ENCODE results near the gene PPP1R2B. TPM values are rescaled to one million over a fixed set of nuclear protein-coding genes. Genes with fewer than 3 reads are reported as not detected.
A peak's percentile ranks its signal among the peaks of the same experiment; 100 is the strongest.
"Not testable (repeated sequence)": the region's sequence is repeated elsewhere in the genome, so short reads cannot be mapped to it uniquely, and the experiment has no call there.

The PPP1R2B gene
- not detected for polyA plus RNA-seq (2012; ENCODE audit: insufficient read depth, insufficient read length)

DNA sequence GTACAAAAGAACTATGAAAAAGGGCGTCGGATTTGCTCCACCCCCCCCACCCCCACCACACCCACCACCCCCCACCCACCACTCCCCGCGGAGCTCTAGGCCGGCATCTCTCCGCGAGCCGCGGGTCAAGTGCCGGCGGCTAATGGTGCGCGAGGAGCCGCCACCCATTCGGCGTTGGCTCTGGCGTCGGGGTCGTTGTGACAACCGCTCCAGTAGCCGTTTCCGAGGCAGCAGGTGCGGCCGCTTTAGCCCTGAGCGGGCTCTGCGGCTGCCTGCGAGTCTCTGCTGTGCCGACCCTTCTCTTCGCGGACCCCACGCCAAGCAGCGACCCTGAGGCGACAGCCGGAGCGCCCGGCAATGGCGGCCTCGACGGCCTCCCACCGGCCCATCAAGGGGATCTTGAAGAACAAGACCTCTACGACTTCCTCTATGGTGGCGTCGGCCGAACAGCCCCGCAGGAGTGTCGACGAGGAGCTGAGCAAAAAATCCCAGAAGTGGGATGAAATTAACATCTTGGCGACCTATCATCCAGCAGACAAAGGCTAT is at the start of gene PPP1R2B:
Gene PPP1R2B, plus strand, starts transcription at position 90 of the 546 bp plus-strand sequence. Its CDS starts 268 bp downstream, at position 358.
- no peak for DNase-seq (ENCODE audit: low read depth, low spot score)
- H3K4me3 ChIP-seq (ENCODE audit: low read length): no peak within 1 kb of the TSS

DNA sequence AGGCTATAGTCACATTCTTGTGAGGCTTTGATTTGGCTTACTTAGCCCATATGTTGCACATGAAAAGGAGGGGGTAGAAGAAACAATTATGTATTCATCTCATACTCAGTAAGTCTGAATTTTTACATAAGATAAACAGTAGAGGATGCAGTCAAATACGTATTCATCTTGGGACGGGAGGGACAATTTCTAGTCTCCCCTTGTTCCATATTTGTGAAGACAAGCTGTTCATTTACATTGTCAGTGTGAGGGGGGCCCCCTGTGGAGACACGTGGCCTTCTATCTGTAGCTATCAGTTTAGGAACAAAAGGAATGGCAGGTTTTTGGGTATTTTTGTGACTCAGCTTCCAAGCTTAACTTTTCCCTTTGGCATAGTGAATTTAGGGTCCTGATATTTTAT is 49.2 kb upstream of the PPP1R2B start:
- H3K4me3 ChIP-seq (ENCODE audit: low read length): no peak overlapping the region
- DNase-seq (ENCODE audit: low read depth, low spot score): no peak

DNA sequence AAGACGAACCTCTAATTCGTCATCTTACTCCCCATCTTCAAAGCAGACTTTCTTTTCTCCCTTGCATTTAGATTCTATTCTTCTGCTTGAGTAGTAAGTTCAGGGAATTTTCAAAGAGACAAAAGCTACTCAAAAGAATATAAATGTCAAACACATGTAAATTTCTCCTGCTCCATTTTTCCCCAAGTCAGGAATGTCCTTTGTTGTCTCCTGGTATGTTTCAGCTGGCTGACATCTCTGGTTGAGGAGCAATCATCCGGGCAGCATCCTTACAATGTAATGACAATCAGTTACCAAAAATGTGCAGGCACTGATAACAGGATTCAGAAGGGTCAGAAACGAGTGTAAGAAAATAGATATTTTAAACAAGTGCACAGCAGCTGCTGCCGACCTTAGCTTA is 47.6 kb upstream of the PPP1R2B start:
- no peak for DNase-seq (ENCODE audit: low read depth, low spot score)

DNA sequence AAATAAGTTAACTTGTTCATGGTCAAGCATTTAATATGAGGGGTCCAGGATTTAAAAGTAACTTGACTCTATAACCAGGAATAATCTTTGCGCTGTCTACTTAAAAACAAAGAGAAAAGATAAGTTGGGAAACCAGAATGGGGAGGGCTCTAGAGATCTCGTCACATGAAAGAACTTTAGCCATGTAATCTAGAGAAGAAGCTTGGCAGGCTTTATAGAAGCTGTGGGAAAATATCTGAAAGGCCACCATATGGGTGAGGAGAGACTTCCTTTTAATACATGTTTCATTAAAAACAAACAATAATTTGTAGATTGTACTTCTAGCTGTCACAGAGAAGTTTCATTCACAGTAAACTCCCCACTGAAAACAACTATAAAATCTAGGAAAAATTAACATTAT is 46.7 kb upstream of the PPP1R2B start:
- DNase-seq (ENCODE audit: low read depth, low spot score): no peak
- H3K4me3 ChIP-seq (ENCODE audit: low read length): no peak overlapping the region

More for the DNA sequence above, 47.6 kb upstream of the PPP1R2B start:
- H3K4me3 ChIP-seq (ENCODE audit: low read length): no peak overlapping the region

DNA sequence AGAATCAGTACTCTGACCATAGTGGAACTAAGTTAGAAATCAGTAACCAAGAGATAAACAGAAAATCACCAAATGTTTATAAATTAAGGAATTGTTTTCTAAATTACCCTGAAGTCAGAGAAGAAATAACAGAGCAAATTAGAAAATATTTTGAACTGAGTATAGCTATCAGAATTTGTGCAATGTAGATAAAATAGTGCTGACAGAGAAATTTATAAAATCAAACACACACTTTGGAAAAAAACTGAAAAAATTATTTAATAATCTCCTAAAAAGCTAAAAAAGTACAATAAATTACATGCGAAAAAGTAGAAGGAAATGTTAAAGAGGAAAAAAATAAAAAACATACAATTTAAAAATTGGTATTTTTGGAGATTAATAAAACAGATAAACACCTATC is 37.1 kb upstream of the PPP1R2B start:
- DNase-seq (ENCODE audit: low read depth, low spot score): no peak
- no peak overlapping the region for H3K4me3 ChIP-seq (ENCODE audit: low read length)

DNA sequence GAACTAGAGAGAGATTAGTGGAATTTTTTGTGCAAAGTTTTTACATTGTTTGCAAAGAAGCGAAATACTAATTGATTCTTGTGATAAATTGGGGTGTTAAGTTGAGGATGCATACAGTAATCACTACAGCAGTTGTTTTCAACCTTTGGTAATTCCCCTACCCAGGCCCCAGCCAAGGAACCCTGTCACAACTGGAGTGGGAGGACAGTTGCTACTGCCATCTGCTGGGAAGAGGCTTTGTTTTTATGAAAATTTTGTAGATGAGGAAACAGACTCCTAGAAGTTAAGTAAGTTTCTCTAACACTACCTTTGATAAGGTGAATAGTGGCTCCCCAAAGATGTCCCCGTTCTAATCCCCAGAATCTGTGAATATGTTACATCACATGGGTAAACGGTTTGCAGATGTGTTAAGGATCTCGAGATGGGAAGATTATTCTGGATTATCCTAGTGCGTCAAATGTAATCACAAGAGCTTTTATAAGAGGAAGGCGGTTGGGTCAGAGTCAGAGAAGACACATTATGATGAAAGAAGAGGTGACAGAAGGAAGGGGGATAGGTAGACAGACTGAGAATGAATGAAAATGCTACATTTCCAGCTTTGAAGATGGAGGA is 34.0 kb upstream of the PPP1R2B start:
- no peak overlapping the region for H3K4me3 ChIP-seq (ENCODE audit: low read length)
- peak; percentile 9 for DNase-seq (ENCODE audit: low read depth, low spot score)

DNA sequence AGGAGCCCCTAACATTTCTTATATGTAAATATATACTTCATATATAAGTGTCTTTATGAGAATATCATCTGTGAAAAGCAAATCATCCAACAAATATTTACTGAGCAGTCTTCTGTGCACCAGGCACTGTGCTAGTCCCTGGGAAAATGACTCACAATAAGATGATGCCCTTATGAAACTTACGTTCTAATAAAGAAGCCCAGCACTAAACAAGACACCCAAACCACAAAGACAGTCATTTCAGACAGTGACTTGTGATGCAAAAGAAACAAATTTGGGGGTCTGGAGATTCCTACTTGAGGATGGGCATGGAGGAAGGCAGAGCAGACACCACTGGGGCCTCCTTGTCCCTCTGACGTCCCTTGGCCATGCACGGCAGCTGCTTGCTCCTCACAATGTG is 30.6 kb upstream of the PPP1R2B start:
- no peak for DNase-seq (ENCODE audit: low read depth, low spot score)

DNA sequence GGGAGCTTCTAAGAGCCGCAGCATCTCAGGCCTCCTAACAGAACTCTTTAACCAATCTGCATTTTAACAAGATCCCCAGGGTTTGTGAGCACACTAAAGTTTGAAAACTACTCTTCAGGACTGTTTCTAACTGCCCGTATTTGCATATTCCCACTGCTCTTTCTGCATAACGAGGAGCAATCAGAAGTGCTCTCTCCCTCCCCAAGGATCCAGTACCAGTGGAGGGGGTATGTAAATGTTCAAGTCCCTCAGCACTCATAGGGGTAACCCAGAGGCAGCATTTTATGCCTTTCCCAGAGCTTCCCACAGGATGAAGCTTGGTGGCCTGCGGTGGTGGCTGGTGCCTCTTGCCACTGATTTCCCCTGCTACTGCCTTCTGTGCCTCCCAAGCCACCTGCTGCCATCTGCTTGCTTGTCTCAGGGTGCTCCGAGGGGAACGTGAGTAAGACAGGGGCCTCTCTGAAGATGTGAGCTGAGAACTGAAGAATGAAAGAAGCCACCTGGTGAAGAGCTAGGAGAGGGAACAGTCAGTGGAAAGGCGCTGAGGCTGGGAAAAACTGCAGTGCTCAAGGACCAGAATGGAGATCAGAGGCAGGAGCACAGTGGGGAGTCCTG is 30.0 kb upstream of the PPP1R2B start:
- DNase-seq (ENCODE audit: low read depth, low spot score): no peak
- H3K4me3 ChIP-seq (ENCODE audit: low read length): no peak overlapping the region

More for the DNA sequence above, 30.6 kb upstream of the PPP1R2B start:
- no peak overlapping the region for H3K4me3 ChIP-seq (ENCODE audit: low read length)

DNA sequence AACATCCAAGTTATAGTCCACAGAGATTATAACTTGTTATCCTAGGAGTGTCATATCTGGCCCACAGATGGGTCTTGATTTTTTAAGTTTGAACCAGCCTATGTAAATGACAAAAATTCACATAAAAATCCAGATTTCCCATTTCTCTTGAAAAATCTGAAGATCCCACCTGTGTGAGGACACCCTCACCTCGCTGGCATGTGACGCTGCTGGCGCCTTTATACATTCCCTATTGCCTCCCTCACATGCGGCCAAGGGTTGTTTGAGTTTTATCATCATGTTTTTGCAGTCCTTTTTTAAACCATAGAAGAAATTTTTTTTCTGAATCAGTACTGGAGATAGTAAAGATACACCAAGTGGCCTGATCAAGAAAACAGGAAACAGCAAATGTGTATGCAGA is 25.9 kb upstream of the PPP1R2B start:
- DNase-seq (ENCODE audit: low read depth, low spot score): no peak
- H3K4me3 ChIP-seq (ENCODE audit: low read length): no peak overlapping the region

DNA sequence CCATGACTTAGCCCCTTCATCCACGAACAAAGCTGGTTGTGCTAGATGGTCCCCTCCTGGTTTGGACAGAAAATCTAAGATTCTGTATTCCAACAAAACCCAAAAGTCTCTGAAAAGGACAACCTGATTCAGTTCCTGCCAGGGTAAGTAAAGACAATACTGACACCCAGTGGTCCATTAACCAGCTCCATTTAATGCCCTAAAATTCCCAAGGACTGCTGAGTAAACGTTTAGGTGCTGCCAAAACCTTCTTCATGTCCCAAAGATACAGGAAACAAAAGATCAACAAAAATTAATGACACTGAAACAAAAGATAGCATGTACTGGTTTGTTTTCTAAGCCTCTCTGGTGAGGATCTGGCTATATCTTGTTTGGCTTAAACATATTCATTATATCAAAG is 25.3 kb upstream of the PPP1R2B start:
- H3K4me3 ChIP-seq (ENCODE audit: low read length): no peak overlapping the region
- no peak for DNase-seq (ENCODE audit: low read depth, low spot score)

DNA sequence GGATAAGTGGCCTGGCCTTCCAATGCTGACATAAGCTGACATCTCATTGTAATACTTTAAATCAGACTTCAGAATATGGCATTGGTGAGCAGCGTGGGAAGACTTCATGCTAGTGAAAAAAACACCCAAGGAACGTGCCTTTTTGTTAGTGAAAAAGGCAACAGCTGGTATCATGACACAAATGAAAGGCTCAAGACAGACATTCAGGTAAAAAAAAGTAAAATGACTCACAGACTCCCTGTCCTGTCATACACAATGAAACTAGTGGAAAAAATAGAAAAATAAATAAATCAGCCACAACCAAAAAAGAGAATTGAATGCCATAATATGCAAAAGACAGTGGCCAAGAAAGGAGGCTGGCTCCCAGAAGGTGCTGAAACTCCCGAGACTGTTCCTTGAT is 24.4 kb upstream of the PPP1R2B start:
- DNase-seq (ENCODE audit: low read depth, low spot score): no peak
- H3K4me3 ChIP-seq (ENCODE audit: low read length): no peak overlapping the region

DNA sequence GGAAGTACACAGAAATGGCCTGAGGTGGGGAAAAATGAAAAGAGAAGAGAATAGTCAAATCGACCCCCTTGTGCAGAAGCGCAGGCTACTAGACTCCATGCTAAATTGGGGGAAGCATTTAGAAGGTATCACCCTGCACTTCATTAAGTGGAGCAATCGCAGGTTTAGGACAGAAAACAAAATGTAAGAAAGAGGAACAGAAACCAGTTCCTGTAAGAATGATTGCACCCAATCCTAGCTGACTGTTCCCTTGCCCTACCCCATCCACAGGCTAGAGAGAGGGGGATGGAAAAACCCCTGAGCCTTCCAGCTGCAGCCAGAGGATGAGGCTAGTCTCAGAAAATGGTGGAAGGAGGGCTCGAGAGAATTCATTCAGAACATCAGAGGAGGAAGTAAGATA is 23.9 kb upstream of the PPP1R2B start:
- no peak for DNase-seq (ENCODE audit: low read depth, low spot score)
- H3K4me3 ChIP-seq (ENCODE audit: low read length): no peak overlapping the region

DNA sequence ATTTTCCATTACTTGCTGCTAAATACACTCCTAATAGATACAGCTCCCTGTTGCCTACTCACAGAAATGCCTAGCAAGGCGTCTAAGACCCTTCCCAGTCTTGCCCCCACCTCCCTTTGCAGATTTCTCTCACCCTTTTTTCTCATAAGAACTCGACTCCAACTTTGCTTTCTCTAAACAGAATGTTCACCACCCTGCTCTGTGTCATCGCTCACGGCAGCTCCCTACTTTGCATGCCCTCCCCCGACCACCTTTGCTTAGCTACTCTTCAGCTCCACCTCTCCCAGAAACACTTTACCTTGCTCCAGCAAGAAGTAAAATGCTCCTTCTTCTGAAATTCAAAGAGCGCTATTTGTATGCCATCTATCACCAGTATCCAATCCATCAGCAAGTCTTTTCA is 15.2 kb upstream of the PPP1R2B start:
- DNase-seq (ENCODE audit: low read depth, low spot score): no peak
- H3K4me3 ChIP-seq (ENCODE audit: low read length): no peak overlapping the region

DNA sequence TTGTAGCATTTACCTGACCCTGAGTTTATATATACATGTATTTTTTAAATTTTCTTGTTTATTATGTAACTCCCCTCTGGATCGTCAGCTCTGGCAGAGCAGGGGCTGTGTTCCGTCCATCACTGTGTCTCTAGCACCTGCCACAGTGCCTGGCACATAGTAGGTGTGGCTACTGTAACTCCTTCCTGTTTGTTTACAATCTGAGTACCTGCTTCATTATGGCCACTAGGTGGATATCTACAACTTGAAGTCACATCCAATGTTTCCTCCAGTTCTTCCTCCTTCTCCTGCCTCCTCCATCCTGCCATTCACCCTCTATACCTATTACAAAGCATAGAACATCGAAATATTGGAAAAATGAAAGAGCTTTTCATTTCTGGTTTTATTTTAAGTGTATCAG is 14.2 kb upstream of the PPP1R2B start:
- DNase-seq (ENCODE audit: low read depth, low spot score): no peak
- no peak overlapping the region for H3K4me3 ChIP-seq (ENCODE audit: low read length)

DNA sequence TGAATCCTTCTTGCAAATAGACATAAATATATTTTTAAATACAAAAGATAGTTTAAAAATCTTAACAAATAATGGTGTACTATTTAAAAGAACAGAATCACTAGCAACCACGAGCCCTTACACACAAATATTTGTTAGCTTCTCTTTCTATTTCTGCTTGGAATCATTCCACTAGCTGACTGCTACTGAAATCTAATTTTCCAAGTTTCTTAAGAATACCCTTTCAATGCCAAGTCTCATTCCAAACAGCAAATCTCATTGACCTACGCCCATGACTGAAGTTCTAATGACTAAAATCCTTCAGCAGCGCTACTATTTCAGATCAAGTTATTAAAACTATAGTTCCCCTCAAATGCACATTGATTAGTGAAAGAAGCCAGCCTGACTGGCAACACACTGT is 13.2 kb upstream of the PPP1R2B start:
- no peak overlapping the region for H3K4me3 ChIP-seq (ENCODE audit: low read length)
- DNase-seq (ENCODE audit: low read depth, low spot score): no peak

DNA sequence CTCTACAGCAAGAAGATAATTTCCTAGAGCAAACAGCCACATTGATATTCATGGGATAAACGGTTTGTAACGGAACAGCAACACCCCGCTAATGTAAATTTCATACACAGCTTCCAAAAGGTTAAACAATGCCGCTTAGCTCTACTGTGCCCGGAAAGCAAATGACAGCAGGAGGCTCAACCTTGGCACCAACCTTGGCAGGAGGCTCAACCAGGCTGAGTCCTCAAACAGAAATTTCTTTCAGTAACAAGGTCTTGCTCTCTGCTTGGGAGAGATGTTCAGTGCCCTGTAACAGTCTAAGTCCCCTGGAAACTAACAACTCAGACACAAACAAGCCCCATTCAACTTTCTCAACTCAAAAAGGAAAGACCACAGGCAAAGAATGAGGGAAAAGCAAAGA is 11.1 kb upstream of the PPP1R2B start:
- H3K4me3 ChIP-seq (ENCODE audit: low read length): no peak overlapping the region
- no peak for DNase-seq (ENCODE audit: low read depth, low spot score)

DNA sequence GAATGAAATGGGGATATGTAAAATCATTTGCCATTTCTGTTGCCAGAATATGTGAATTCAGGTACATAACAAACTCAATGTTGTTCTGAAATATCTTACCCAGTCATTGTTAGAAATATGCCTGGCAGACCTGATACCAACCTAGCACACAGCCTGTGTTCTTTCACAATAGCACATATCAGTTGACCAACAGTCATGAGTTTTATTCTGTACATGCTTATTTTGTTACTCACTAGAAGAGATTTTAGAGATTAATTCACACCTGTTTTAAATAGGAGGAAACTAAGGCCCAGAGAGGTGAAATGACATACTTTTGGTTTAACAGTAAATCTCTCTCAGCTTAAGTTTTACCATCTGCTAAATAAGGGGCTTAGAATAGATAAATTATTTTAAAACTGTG is 8.4 kb upstream of the PPP1R2B start:
- no peak for DNase-seq (ENCODE audit: low read depth, low spot score)
- H3K4me3 ChIP-seq (ENCODE audit: low read length): no peak overlapping the region

DNA sequence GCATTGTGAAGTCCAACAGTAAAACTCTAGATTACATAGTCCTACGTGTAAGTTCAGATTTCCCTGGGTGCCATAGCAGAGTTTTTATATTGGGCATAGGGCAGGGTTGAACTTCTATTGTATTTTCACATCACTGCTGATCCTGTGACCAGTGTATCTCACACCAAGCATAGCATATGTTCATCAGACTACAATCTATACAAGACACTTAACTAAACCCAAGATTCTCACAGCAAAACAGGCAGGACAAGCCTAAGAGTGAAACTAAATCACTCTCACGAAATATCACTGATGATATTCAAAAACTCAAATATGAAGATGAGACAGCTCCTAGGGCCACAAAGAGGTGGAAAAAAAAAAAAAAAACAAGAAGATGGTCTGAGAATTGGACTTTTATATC is 3.2 kb upstream of the PPP1R2B start:
- no peak for DNase-seq (ENCODE audit: low read depth, low spot score)
- H3K4me3 ChIP-seq (ENCODE audit: low read length): no peak overlapping the region

DNA sequence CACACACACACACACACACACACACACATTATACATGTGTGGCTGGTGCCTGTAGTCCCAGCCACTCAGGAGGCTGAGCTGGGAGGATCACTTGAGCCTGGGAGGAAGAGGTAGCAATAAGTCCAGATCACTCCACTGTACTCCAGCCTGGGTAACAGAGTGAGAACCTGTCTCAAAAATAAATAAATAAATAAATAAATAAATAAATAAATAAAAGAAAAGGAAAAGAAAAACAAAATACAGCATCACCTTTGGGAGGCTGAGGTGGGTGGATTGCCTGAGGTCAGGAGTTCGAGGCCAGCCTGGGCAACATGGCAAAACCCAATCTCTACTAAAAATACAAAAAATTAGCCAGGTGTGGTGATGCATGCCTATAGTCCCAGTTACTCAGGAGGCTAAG is 1.6 kb upstream of the PPP1R2B start:
- H3K4me3 ChIP-seq (ENCODE audit: low read length); DNase-seq (ENCODE audit: low read depth, low spot score): not testable (repeated sequence)

DNA sequence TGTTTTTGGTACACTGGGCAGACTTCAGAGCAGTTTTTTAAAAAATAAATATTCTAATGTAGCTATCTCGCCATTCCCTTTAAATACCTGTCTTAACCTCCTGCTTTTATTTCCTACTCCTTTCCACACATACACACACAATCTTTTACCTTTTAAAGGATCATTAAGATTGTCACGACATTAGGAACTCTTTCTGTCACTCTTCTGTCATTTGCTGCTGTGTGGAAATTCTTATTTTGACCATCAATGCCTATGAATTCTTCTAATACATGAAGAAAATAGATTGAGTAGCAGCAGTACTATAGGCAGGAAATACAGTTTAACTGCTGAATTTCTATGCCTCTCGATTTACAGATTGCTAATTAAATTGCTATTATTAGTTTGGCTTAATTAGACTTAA is 1.8 kb downstream of the PPP1R2B start:
- no peak for DNase-seq (ENCODE audit: low read depth, low spot score)
- H3K4me3 ChIP-seq (ENCODE audit: low read length): no peak overlapping the region

DNA sequence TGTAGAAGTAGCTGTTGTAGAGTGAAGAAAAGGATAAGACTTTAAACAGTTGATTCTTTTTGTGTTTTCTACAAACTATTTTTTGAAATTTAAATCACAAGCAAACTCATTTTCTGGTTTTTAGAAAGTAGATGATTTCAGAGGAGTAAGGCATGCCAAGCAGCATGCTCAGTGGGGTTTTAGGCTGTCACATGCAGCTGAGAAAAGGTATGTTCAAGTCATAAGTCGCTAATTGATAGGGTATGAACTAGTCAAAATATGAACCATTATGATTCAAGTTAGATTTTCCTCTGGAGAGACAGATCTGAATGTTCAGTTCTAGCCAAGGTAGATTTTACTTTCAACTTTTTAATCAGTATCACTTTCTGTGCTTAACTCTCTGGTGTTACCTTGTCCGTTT is 3.0 kb downstream of the PPP1R2B start:
- not testable (repeated sequence) for DNase-seq (ENCODE audit: low read depth, low spot score); H3K4me3 ChIP-seq (ENCODE audit: low read length)

All from Jurkat, Clone E6-1 (cell line).